ENCODE measurements around the gene ELMO1. TPM values are rescaled to one million over a fixed set of nuclear protein-coding genes. Genes with fewer than 3 reads are reported as not detected.

ELMO1 gene
- total RNA-seq, 1 donor from 2014 or later, result 29.4 TPM

- H3K27me3 Mint-ChIP-seq, result no peaks in the 10 kb centered on the region
- peaks cover 29% of the 10 kb centered on the region for H3K4me1 Mint-ChIP-seq (ENCODE audit: unreplicated experiment)
- H3K9me3 Mint-ChIP-seq, result peaks cover 15% of the 10 kb centered on the region
- no peak overlapping the region for H3K27ac Mint-ChIP-seq
- DNase-seq (ENCODE audit: extremely low spot score, unreplicated experiment), result no peak
- H3K4me3 Mint-ChIP-seq, result no peak overlapping the region
- TF ChIP-seq, protein P1, sequence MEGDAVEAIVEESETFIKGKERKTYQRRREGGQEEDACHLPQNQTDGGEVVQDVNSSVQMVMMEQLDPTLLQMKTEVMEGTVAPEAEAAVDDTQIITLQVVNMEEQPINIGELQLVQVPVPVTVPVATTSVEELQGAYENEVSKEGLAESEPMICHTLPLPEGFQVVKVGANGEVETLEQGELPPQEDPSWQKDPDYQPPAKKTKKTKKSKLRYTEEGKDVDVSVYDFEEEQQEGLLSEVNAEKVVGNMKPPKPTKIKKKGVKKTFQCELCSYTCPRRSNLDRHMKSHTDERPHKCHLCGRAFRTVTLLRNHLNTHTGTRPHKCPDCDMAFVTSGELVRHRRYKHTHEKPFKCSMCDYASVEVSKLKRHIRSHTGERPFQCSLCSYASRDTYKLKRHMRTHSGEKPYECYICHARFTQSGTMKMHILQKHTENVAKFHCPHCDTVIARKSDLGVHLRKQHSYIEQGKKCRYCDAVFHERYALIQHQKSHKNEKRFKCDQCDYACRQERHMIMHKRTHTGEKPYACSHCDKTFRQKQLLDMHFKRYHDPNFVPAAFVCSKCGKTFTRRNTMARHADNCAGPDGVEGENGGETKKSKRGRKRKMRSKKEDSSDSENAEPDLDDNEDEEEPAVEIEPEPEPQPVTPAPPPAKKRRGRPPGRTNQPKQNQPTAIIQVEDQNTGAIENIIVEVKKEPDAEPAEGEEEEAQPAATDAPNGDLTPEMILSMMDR (conservative IDR thresholded peaks at IDR 0.05), result no peak
- peaks cover 7% of the 10 kb centered on the region for H3K36me3 Mint-ChIP-seq
Observed at GRCh38 chr7:37027557-37028341, 420.9 kb downstream of the ELMO1 start.

DNA sequence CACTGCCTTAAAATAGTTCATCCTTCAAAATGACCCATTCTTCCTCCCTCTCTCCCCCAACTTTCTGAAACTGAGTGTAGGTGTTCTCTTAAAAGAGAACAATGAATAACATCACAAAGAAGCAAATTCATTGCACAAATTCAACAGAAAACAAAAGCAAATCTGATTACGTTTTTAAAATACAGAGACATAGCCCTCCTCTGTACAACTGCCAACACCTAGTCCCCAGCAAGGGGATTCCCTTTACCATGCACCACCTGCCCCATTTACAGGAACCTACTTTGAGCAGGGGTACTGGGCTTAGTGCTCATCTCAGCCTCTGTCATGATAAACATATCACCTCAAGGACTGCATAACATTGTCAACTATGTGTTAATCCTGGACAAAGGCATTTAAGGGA lies 421.6 kb downstream of the ELMO1 start:
- no peak overlapping the region for H3K4me3 Mint-ChIP-seq
- no peak overlapping the region for H3K27ac Mint-ChIP-seq
- peaks cover 23% of the 10 kb centered on the region for H3K4me1 Mint-ChIP-seq (ENCODE audit: unreplicated experiment)
- TF ChIP-seq, protein P1 (conservative IDR thresholded peaks at IDR 0.05), result no peak
- no peaks in the 10 kb centered on the region for H3K27me3 Mint-ChIP-seq
- peaks cover 14% of the 10 kb centered on the region for H3K9me3 Mint-ChIP-seq
- H3K36me3 Mint-ChIP-seq, result peaks cover 7% of the 10 kb centered on the region
- no peak for DNase-seq (ENCODE audit: extremely low spot score, unreplicated experiment)

- Mint-ChIP-seq H3K27ac (no peak overlapping the region), H3K27me3 (peaks cover 3% of the 10 kb centered on the region), H3K4me1 (ENCODE audit: unreplicated experiment) (peaks cover 27% of the 10 kb centered on the region), H3K36me3 (peaks cover 3% of the 10 kb centered on the region), H3K9me3 (peaks cover 13% of the 10 kb centered on the region), H3K4me3 (no peak overlapping the region)
- no peak for DNase-seq (ENCODE audit: extremely low spot score, unreplicated experiment)
- TF ChIP-seq, protein P1 (conservative IDR thresholded peaks at IDR 0.05), result no peak
Observed at GRCh38 chr7:37018954-37019353, 429.7 kb downstream of the ELMO1 start.

DNA sequence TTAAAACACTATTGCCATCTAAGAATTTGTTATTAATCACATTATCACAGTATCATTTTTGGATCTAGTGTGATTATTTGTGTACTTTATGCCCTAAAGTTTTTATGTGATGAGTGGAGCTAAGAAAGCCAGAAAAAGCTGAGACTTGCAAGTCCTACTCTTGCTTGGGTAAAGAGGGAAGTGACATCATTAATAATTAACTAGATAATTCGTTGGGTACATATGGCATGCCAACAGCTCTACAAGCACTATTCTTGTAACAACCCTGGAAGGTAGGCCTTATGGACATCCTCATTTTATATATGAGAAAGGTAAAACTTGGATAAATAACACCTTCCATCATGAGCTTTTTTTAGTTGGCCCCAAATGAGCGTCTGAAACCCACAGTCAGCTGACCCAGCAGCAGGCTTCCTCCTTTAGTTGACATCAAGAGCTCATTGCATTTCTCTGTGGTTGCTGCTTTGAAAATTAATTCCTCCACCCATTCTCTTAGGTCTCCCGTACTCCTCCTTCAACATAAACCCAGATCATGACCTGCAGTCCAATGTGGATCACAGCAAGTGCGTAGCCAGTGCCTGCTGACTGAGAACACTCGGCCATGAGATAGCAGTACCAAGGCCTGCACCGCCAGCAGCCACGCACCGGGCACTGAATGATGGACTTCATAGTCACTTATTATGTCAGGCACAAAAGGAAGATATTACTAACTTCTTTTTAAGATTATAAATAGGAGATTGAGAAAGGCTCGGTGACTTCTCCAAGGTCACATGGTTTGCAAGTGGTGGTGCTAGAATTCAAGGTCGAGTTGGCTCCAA lies 432.4 kb downstream of the ELMO1 start:
- TF ChIP-seq, protein P1 (conservative IDR thresholded peaks at IDR 0.05), result no peak
- DNase-seq (ENCODE audit: extremely low spot score, unreplicated experiment), result no peak
- H3K36me3 Mint-ChIP-seq, result peaks cover 3% of the 10 kb centered on the region
- H3K4me1 Mint-ChIP-seq (ENCODE audit: unreplicated experiment), result peaks cover 32% of the 10 kb centered on the region
- H3K27me3 Mint-ChIP-seq, result peaks cover 3% of the 10 kb centered on the region
- no peak overlapping the region for H3K27ac Mint-ChIP-seq
- H3K9me3 Mint-ChIP-seq, result peaks cover 13% of the 10 kb centered on the region
- H3K4me3 Mint-ChIP-seq, result no peak overlapping the region

DNA sequence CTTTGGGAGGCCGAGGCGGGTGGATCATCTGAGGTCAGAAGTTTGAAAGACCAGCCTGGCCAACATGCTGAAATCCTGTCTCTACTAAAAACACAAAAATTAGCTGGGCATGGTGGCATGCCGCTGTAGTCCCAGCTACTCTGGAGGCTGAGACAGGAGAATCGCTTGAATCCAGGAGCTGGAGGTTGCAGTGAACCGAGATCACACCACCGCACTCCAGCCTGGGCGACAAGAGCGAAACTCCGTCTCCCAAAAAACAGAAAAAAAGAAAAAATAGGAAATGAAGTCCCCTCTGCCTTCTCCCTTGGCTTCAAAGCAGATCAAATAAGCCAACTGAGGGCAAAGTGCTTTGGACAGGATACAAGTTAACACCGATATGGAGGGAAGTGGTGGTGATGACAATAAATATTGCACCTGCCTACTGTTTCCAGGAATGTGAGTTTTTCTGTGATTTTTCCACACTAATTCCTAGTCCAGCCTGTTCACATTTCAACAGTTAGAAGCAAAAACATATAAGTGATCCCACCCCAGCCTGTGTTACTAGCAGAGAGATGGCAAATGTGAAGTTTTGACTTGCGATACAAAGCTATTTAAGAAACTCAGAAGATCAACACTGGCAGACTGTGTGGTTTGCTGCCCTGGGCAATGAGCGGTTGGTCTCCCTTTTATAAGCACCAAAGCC lies 433.2 kb downstream of the ELMO1 start:
- no peak for DNase-seq (ENCODE audit: extremely low spot score, unreplicated experiment)
- Mint-ChIP-seq H3K9me3 (peaks cover 13% of the 10 kb centered on the region), H3K27ac (no peak overlapping the region), H3K36me3 (peaks cover 3% of the 10 kb centered on the region), H3K4me1 (ENCODE audit: unreplicated experiment) (peaks cover 27% of the 10 kb centered on the region), H3K4me3 (no peak overlapping the region), H3K27me3 (peaks cover 3% of the 10 kb centered on the region)
- TF ChIP-seq, protein P1 (conservative IDR thresholded peaks at IDR 0.05), result no peak

Measured in type B pancreatic cell (in vitro differentiated cells).